ENCODE results near the gene EPDR1. TPM values are rescaled to one million over a fixed set of nuclear protein-coding genes. Genes with fewer than 3 reads are reported as not detected.
A peak's percentile ranks its signal among the peaks of the same experiment; 100 is the strongest.

The EPDR1 gene
- total RNA-seq, 4 donors from 2014 or later, result 43.5 to 45.7 (median 45.0) TPM

- Histone ChIP-seq H3K9me3 (no peaks in the 10 kb centered on the region), H3K4me3 (no peak overlapping the region), H3K27me3 (no peaks in the 10 kb centered on the region), H3K36me3 (no peaks in the 10 kb centered on the region), H3K27ac (no peak overlapping the region), H3K4me1 (peaks cover 0 to 18% (median 0%) of the 10 kb centered on the region in 4 donors)
- no peak for DNase-seq (ENCODE audit: low spot score in 2 of 2)
- WGBS, 2 donors, result 14 to 17% methylated on average over 6 of the region's 6 CpGs
- TF ChIP-seq POLR2A (IDR thresholded peaks at IDR 0.05) (no peak), EP300 (IDR thresholded peaks at IDR 0.05) (no peak)
- TF ChIP-seq, protein P1, sequence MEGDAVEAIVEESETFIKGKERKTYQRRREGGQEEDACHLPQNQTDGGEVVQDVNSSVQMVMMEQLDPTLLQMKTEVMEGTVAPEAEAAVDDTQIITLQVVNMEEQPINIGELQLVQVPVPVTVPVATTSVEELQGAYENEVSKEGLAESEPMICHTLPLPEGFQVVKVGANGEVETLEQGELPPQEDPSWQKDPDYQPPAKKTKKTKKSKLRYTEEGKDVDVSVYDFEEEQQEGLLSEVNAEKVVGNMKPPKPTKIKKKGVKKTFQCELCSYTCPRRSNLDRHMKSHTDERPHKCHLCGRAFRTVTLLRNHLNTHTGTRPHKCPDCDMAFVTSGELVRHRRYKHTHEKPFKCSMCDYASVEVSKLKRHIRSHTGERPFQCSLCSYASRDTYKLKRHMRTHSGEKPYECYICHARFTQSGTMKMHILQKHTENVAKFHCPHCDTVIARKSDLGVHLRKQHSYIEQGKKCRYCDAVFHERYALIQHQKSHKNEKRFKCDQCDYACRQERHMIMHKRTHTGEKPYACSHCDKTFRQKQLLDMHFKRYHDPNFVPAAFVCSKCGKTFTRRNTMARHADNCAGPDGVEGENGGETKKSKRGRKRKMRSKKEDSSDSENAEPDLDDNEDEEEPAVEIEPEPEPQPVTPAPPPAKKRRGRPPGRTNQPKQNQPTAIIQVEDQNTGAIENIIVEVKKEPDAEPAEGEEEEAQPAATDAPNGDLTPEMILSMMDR (IDR thresholded peaks at IDR 0.05), result peak; percentile 47 to 78 (median 56)
Observed at GRCh38 chr7:37901236-37901827, 19.1 kb upstream of the EPDR1 start.

DNA sequence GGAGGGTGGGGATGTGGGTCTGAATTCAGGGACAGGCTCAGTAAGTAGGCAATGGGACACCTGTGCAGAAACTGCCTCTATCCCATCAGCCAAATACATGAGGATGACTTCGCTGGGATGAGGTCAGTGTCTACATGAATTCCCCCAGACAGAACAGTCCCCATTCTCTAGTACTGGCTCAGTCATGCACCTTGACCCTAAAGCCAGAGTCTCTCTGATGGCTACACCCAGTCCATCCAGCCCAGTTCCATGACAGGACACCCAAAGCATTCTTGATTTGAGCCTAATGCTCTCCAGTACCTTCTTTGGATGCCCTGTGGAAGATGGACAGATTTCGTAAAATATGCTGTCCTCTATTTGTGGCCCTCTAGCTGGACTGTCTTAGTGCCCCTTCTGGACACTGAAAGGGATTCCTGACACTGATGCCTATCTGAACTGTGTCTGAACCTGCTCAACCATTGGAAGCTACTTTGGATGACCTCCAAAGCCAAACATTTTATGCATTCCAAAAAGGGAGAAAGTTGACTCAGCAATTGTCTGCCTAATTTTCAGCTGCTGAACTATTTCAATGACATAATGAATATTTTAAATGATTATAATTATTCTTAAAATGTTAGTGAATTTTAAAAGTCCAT is 18.4 kb upstream of the EPDR1 start:
- no peaks in the 10 kb centered on the region for H3K27me3 ChIP-seq
- whole genome bisulfite sequencing, 2 donors, result 81 to 85% methylated on average over 2 of the region's 2 CpGs
- DNase-seq (ENCODE audit: low spot score in 2 of 2), result no peak
- peaks cover 0 to 18% (median 0%) of the 10 kb centered on the region in 4 donors for H3K4me1 ChIP-seq
- H3K36me3 ChIP-seq, result peaks cover 0 to 1% (median 0%) of the 10 kb centered on the region in 3 donors
- TF ChIP-seq EP300 (IDR thresholded peaks at IDR 0.05) (peak in 1 of 2 donors; percentile 27), POLR2A (IDR thresholded peaks at IDR 0.05) (no peak)
- TF ChIP-seq, protein P1 (IDR thresholded peaks at IDR 0.05), result no peak
- no peak overlapping the region for H3K27ac ChIP-seq
- H3K4me3 ChIP-seq, result no peak overlapping the region
- H3K9me3 ChIP-seq, result no peaks in the 10 kb centered on the region

DNA sequence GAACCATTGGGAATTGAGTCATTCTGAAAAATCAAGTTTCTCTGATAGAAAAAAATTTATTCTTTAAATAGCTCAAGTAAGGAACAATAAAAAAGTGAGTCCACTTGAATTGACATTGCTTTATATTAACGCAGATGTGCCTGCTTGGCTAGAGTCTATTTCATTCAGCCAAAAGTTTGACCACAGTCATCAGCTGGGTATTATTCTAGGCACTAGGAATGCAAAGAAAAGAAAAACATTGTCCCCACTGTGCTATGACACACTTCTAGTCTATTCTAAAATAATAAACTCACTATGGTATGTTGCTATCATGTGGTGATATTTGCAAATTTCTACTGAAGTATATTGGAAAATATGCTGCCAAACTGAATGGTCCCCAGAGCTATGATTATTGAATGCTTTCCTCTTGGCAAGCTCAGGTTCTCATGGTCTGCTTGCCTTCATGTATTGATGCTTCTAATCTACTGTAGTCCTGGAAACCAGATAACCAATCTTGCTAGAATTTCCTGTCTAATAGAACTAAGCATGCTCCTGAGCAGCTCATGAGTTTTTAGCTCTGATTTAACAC is 12.1 kb upstream of the EPDR1 start:
- Histone ChIP-seq H3K36me3 (peaks cover 0 to 11% (median 0%) of the 10 kb centered on the region in 3 donors), H3K27ac (peak overlapping the region in 1 of 4 donors; percentile 25), H3K27me3 (no peaks in the 10 kb centered on the region), H3K9me3 (no peaks in the 10 kb centered on the region), H3K4me3 (no peak overlapping the region), H3K4me1 (peaks cover 0 to 14% (median 0%) of the 10 kb centered on the region in 4 donors)
- TF ChIP-seq EP300 (IDR thresholded peaks at IDR 0.05), result no peak
- TF ChIP-seq, protein P1 (IDR thresholded peaks at IDR 0.05), result no peak
- no peak for TF ChIP-seq POLR2A (IDR thresholded peaks at IDR 0.05)
- DNase-seq (ENCODE audit: low spot score in 2 of 2), result no peak
- WGBS, 2 donors, result 29 to 53% methylated on average over 1 of the region's 1 CpG

GRCh38 chr7:37912756-37913155 is 7.7 kb upstream of the EPDR1 start:
- Histone ChIP-seq H3K27me3 (no peaks in the 10 kb centered on the region), H3K4me1 (peaks cover 0 to 48% (median 13%) of the 10 kb centered on the region in 4 donors), H3K27ac (peak overlapping the region in 2 of 4 donors; percentile 75 to 90), H3K36me3 (peaks cover 0 to 2% (median 0%) of the 10 kb centered on the region in 3 donors), H3K4me3 (no peak overlapping the region), H3K9me3 (no peaks in the 10 kb centered on the region)
- WGBS, 2 donors, result 26 to 41% methylated on average over 2 of the region's 2 CpGs
- TF ChIP-seq, protein P1 (IDR thresholded peaks at IDR 0.05), result no peak
- TF ChIP-seq EP300 (IDR thresholded peaks at IDR 0.05) (no peak), POLR2A (IDR thresholded peaks at IDR 0.05) (no peak)
- no peak for DNase-seq (ENCODE audit: low spot score in 2 of 2)

GRCh38 chr7:37915438-37915837 is 5.0 kb upstream of the EPDR1 start:
- WGBS, 2 donors, result 6 to 10% methylated on average over 5 of the region's 5 CpGs
- peaks cover 0 to 59% (median 15%) of the 10 kb centered on the region in 4 donors for H3K4me1 ChIP-seq
- TF ChIP-seq POLR2A (IDR thresholded peaks at IDR 0.05), result no peak
- no peak for TF ChIP-seq EP300 (IDR thresholded peaks at IDR 0.05)
- H3K27me3 ChIP-seq, result no peaks in the 10 kb centered on the region
- H3K36me3 ChIP-seq, result no peaks in the 10 kb centered on the region
- H3K9me3 ChIP-seq, result no peaks in the 10 kb centered on the region
- DNase-seq (ENCODE audit: low spot score in 2 of 2), result peak; percentile 34 to 72
- H3K27ac ChIP-seq, result peak overlapping the region in 3 of 4 donors; percentile 84 to 90 (median 86)
- peak overlapping the region; percentile 48 to 73 (median 65) for H3K4me3 ChIP-seq

Measured in tibial nerve (tissue), 4 donors.